NCI-H1417 (cell line): ENCODE measurements around the gene PRKD2.
"Not testable (repeated sequence)": the region's sequence is repeated elsewhere in the genome, so short reads cannot be mapped to it uniquely, and the experiment has no call there.

Experiments used
- DNase-seq, 3 experiments: peaks; one replicate each; lab custom pipeline; 2025; lab: John Stamatoyannopoulos, UW

PRKD2 gene

DNA sequence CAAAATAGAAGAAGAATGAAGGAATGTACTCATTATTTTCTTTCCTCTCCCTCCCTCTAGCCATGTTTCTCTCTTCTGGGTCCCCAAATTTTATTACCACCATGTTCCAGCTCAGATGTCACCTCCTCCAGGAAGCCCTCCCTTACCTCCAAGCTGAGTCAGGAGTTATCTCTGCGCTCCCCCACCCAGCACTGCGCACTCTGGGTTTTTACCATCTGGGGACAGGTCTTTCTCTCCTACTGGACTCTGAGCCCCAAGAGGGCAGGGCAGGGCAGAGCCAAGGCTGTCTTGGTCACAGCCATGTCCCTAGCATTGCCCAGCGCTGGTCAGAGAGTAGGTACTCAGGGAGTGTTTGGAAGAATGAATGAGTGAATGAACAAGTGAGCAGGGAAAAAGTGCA is 83.8 kb downstream of the PRKD2 start:
- no peak for DNase-seq

DNA sequence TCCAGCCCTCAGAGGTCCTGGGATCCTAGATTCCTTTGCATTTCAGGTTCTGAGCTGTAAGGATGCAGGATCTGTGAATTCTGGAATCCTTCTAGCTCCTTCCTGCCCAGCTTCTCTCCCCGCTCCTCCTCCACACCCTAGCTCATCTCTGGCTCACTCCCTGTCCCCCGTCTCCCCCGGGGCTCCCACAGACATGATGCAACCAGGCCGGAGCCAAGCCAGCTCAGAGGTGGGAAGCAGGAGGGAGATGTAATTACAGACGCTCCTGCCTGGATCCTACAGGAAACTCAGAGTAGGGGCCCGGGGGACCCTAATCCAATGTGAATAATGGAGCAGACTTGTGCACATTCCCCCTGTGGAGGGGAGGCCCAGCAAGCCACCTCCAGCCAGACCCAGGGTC is 85.4 kb downstream of the PRKD2 start:
- DNase-seq: no peak

DNA sequence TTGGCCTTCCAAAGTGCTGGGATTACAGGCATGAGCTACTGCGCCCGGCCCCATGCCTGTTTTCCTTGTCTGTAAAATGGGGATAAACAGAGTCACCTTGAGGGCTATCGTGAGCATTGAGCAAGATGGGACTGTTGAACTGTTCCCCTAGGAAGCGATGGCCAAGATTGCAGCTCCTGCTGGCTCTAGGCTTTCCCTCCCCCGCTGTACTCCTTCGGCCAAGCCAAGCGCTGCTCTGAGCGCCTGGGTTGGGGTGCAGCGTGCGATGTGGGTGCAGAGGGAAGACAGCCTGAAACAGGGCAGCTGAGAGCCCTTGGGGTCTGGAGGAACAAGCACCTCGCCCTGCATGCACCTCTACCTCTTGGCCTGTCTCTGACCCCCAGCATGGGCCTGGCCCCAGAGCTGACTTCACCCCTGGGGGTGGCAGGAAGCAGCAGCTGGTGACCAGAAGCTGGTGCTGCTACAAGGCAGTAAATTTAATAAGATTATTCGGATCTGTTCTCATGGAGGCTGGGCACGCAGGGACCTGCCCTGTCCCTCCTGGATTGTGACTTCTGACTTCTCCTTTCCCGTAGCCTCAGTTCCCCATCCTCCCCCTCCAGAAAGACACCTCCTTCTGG is 86.2 kb downstream of the PRKD2 start:
- no peak for DNase-seq

DNA sequence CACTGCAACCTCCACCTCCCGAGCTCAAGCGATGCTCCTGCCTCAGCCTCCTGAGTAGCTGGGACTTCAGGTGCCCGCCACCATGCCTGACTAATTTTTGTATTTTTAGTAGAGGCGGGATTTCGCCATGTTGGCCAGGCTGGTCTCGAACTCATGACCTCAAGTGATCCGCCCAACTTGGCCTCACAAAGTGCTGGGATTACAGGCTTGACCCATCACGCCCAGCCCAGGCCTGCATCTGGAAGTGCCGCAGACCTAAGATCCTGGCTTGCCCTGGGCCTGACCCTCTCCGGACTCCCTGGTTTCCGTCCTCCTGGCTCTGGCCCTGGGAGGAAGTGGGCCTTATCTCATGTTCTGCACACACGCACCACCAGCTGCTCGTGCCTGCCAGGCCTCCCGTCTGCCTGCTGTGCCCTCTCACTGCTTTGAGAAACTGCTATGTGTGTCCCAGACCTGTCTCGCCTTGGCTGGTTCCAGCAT is 87.3 kb downstream of the PRKD2 start:
- DNase-seq: no peak

DNA sequence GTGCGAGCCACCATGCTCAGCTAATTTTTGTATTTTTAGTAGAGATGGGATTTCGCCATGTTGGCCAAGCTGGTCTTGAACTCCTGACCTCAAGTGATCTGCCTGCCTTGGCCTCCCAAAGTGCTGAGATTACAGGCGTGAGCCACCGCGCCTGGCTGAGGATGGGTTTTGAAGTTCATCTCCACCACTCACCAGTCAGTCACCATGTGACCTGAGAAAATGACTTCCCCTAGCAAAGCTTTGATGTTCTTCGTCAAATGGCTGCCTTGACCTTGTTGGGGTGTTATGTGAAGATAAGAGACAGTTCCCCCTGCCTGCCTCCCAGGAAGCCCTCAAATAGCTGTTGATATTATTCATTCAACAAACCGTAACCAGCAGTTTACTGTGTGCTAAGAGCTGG is 87.9 kb downstream of the PRKD2 start:
- DNase-seq: not testable (repeated sequence)

DNA sequence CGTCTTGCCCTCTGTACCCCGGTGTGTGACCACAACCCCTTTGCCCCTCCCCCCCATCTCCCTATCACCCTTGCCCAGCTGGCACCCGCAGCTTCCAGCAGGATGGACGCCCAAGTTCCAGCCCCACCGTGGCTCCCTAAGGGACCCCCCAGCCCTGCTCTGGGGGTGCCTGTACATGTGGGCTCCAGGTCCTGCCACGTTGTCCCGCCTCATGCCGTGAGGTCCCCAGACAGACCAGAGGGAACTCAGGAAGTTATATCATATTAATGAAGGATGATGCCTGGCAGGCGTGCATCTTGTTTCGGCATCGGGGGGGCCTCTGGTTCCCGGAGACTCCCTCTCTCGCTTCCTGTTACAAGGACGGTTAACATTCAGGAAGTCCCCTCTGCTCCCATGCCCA is 90.5 kb downstream of the PRKD2 start:
- no peak for DNase-seq

GRCh38 chr19:46625731-46626130 is 91.2 kb downstream of the PRKD2 start:
- no peak for DNase-seq

GRCh38 chr19:46624958-46625661 is 91.8 kb downstream of the PRKD2 start, which contains the start of gene PTGIR:
TSS of gene PTGIR (minus strand) at chr19:46625089. CDS start at chr19:46624225, 864 bp downstream.
- DNase-seq: no peak
